Esophagus squamous epithelium (tissue), 4 donors: ENCODE results near the gene SSR4.

Experiments
- CTCF ChIP-seq, 6 experiments: fragments of 450-650 bp in 4 of 6; fragments of 200-600 bp in 2 of 6; sonication (generic) in 2 of 6; IDR thresholded peaks; one replicate each; pipeline ENCODE4 v1.5.1; 2016 to 2019; ENCODE audit warnings: antibody characterized with exemption in 6 of 6, mild to moderate bottlenecking in 4 of 6, moderate library complexity in 4 of 6
- POLR2A ChIP-seq, 4 donors: fragments of 450-650 bp; IDR thresholded peaks; one replicate each; pipeline ENCODE4 v1.6.1; 2017; ENCODE audit warnings: antibody characterized with exemption in 4 of 4, mild to moderate bottlenecking in 4 of 4, moderate library complexity in 3 of 4

DNA sequence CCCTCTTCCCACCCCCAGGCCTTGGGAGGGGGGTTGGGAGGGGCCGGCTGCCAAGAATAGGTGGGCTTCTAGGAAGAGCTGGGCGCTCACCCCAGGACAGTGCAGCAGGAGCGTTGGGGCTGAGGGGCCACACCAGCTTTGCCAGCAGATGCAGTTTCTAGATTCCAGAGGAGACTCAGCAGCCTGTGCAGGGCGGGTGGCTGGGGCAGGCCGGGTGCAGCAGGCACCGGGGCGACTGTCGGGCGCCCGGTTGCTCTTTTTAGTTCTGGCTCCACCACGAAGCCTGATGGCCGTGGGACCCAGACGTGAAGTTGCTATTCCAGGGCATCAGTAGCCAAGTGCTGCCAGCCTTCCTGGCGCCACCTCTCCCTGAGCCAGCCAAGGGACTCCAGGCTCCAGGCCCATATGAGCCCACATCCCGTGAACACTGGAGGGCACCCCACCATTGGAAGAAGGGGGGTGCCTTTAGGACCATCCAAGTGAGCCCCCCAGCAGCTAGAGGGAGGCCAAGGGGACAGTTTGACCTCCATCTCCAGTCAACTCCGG lies 5.8 kb downstream of the SSR4 start:
- TF ChIP-seq POLR2A (IDR thresholded peaks at IDR 0.05): no peak
- no peak for TF ChIP-seq CTCF (IDR thresholded peaks at IDR 0.05)
